Activated T-helper 17 cell treated with anti-CD3 and anti-CD28 coated beads, Interleukin-2, amount 50 U/mL, for 72 hours (primary cell): ENCODE measurements around the gene GPR108. TPM values are rescaled to one million over a fixed set of nuclear protein-coding genes. Genes with fewer than 3 reads are reported as not detected.

Experiments
- ATAC-seq: fragments of 150-1000 bp; cut with Tn5 transposase; replicated peaks from 2 replicates; pipeline ENCODE4 v1.10.0; 2021; ENCODE audit warnings: mild to moderate bottlenecking, moderate library complexity
- H3K27ac Mint-ChIP-seq: one replicate; pipeline ENCODE4 v1.8.0; 2022; ENCODE audit warnings: mixed read lengths
- H3K27me3 Mint-ChIP-seq: one replicate; pipeline ENCODE4 v1.8.0; 2022; ENCODE audit warnings: mixed read lengths
- H3K36me3 Mint-ChIP-seq: one replicate; pipeline ENCODE4 v1.8.0; 2022; ENCODE audit warnings: low read depth, mild to moderate bottlenecking, mixed read lengths
- H3K4me1 Mint-ChIP-seq: one replicate; pipeline ENCODE4 v1.8.0; 2022; ENCODE audit warnings: mixed read lengths
- H3K4me3 Mint-ChIP-seq: one replicate; pipeline ENCODE4 v1.8.0; 2022; ENCODE audit warnings: mild to moderate bottlenecking, mixed read lengths
- H3K9me3 Mint-ChIP-seq: one replicate; pipeline ENCODE4 v1.8.0; 2022; ENCODE audit warnings: mixed read lengths
- total RNA-seq, 2 donors: library from RNA; stranded (reverse); gene quantifications; one replicate each; pipeline ENCODE4 v1.2.3, GENCODE V29; 2022

Gene GPR108
- total RNA-seq, 2 donors from 2014 or later = 49.8 to 64.7 TPM

DNA sequence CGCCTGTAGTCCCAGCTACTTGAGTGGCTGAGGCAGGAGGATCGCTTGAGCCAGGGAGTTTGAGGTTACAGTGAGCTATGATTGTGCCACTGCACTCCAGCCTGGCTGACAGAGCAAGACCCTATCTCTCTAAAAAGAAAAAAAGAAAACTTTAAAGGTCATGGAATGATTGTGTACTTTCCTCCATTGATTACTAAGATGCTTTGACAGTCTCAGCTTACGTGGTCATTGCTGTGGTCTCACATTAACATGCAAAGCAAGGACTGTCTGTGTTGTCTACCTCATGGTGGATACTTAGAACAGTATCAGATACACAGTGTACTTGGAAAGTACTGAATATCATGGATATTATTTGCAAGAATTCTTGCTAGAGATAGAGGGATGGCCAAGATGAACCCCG lies 53.4 kb downstream of the GPR108 start:
- H3K4me3 Mint-ChIP-seq = no peak overlapping the region
- peaks cover under 1% of the 10 kb centered on the region for H3K36me3 Mint-ChIP-seq
- peak; percentile 53 for ATAC-seq
- no peaks in the 10 kb centered on the region for H3K27me3 Mint-ChIP-seq
- H3K27ac Mint-ChIP-seq = peak overlapping the region; percentile 23
- H3K9me3 Mint-ChIP-seq = no peaks in the 10 kb centered on the region
- peaks cover 17% of the 10 kb centered on the region for H3K4me1 Mint-ChIP-seq

DNA sequence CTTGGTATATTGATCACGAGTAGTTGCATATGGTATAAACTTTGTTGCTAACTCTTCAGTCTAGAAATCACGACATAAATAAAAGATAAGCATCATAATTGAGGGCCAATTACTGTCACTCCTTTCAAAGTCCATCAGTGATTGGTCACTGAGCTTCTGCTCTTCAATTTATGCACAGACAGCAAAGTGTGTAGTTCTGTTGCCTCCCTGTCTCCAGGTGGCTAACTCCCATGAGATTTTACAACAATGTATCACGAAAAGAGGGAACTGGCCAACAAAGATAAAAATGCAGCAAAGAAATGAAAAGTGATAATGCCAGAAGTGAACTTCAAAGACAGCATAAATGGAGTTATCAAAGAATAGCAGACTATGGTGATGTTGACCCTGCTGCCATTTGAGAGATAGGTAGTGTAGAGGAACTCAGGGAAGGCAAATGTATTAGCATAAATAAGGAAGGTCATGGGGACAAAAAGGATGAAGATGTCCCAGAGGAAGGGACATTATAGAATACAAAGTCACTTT lies 54.7 kb downstream of the GPR108 start:
- peaks cover 28% of the 10 kb centered on the region for H3K4me1 Mint-ChIP-seq

DNA sequence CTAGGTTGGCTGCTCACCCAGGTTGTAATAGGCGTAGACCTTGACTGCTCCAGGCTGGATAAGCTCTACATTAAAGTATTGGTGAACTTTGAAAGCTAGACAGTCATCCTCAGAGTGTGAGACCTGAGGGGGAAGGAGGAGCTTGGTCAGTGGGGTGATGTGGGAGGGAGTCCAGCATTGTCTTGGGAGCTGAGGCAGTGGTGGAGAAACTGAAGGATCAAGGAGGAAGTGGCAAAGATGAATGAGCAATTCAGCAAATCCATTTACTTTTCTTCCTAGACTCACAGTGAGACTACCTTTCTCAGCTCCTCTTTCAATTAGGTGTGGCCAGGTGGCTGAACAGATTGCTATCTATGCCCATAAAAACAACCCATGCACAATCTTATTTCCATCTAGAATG lies 57.2 kb downstream of the GPR108 start:
- Mint-ChIP-seq H3K4me3 (peak overlapping the region; percentile 25), H3K27me3 (no peaks in the 10 kb centered on the region), H3K9me3 (peaks cover 5% of the 10 kb centered on the region), H3K36me3 (peaks cover 7% of the 10 kb centered on the region), H3K4me1 (peaks cover 37% of the 10 kb centered on the region), H3K27ac (peak overlapping the region; percentile 85)
- no peak for ATAC-seq

More for the DNA sequence above, 54.7 kb downstream of the GPR108 start:
- peaks cover 7% of the 10 kb centered on the region for H3K36me3 Mint-ChIP-seq
- no peak overlapping the region for H3K4me3 Mint-ChIP-seq
- no peaks in the 10 kb centered on the region for H3K27me3 Mint-ChIP-seq
- ATAC-seq = no peak
- H3K9me3 Mint-ChIP-seq = peaks cover 4% of the 10 kb centered on the region
- no peak overlapping the region for H3K27ac Mint-ChIP-seq

Other genes starting within 250 kb of the GPR108 start
- gene TUBB4A, start 235.3 kb downstream of the GPR108 start, total RNA-seq = 1 to 10 TPM; 2.6 to 2.7 TPM
- 1 to 10 TPM; 2.9 to 6.0 TPM for gene TNFSF9, start 206.6 kb downstream of the GPR108 start, total RNA-seq
- gene CD70, start 146.4 kb downstream of the GPR108 start, total RNA-seq = 10 to 100 TPM; 41.1 to 53.1 TPM
- 10 to 100 TPM; 13.5 to 48.5 TPM for gene TNFSF14, start 67.4 kb downstream of the GPR108 start, total RNA-seq
- gene C3, start 16.9 kb downstream of the GPR108 start, total RNA-seq = 1 to 10 TPM in 1 of 2 donors, under 1 TPM in 1; 0.99 to 4.3 TPM
- 10 to 100 TPM; 38.0 to 99.4 TPM for gene TRIP10, start 2.1 kb upstream of the GPR108 start, total RNA-seq
- gene SH2D3A, start 29.9 kb upstream of the GPR108 start, total RNA-seq = 10 to 100 TPM; 21.1 to 21.2 TPM
- 100 to 1,000 TPM; 110 to 114 TPM for gene VAV1, start 35.1 kb upstream of the GPR108 start, total RNA-seq
- 10 to 100 TPM in 1 of 2 donors, 1 to 10 TPM in 1; 6.9 to 10.6 TPM for gene ADGRE1, start 150.0 kb upstream of the GPR108 start, total RNA-seq